Activated T-cell treated with anti-CD3 and anti-CD28 coated beads for 4 hours (primary cell): Measurements from ENCODE around the gene MYH11.
"Not testable (repeated sequence)": the region's sequence is repeated elsewhere in the genome, so short reads cannot be mapped to it uniquely, and the experiment has no call there.

ENCODE experiments used
- DNase-seq: peaks from one replicate; pipeline ENCODE4 v3.0.0-alpha.2; 2020

The MYH11 gene

DNA sequence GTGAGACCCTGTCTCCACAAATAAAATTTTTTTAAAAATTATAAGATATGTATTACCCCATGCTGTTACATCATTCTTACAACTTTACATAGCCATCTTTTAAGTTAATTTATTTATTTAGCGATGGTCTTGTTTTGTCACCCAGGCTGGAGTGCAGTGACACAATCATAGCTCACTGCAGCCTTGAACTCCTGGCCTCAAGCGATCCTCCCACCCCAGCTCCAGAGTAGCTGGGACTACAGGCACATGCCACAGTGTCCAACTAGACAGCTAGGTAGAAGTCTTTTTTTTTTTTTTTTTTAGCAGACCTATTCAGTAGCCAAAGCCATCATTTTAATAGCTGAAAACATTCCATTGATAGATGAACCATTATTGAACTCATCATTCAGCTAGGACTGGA is 114.1 kb downstream of the MYH11 start:
- DNase-seq = no peak

DNA sequence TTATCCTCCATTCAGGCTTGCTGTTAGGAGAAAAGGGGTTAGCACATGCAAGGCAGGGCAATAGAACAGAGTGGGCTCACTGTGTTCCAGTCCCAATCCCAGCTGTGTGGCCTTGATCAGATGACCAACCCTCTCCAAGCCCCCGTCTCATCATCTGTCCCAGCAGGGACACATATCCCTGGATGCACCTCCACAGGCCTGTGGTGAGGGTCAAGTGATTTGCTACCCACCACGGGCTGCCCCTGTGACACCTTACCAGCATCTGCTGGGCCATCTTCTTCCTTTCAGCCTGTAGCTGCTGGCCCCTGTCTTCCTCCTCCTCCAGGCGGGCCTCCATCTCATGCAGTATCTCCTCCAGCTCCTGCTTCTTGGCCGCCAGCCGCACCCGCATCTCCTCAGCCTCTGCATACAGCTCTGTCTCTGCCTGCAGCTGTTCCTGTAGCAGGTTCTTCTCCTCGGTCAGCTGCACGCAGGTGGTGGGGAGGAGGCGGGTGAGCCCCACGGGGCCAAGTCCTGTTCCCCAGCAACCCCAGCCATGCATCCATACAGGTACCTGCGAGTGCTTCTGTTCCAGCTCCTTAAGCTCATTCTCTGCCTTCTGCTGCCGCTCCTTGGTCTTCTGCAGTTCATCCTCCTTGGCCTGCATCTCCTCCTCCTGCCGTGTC is 115.5 kb downstream of the MYH11 start:
- no peak for DNase-seq

DNA sequence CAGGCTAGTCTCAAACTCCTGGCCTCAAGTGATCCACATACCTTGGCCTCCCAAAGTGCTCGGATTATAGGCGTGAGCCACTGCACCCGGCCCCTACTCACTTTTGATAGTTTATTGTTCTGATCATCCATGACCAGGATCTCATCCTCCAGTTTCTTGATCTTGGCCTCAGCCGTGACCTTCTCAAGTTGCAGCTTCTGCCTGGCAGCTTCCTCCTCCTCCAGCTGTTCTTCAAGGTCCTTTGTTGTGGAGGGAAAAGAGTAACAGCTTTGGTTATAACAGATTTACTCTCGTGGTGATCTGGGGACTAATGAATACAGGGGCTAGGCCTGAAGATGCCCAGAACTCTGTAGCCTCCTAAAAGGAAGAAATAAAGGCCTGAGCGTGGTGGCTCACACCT is 116.9 kb downstream of the MYH11 start:
- no peak for DNase-seq

DNA sequence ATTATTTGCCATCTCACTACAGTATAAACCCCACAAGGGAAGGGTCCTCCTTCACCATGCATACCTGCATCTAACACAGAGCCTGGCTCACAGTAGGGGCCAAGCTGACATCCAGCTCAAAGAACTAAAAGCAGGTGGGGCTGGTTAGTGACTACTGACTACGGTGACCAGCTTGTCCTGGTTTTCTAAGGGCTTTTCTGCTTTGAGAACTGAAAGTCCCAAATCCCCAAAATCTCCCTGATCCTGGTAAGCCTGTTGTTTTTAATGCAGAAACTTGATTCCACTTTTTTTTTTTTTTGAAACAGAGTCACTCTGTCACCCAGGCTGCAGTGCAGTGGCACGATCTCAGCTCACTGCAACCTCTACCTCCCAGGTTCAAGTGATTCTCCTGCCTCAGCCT is 117.4 kb downstream of the MYH11 start:
- DNase-seq = no peak

DNA sequence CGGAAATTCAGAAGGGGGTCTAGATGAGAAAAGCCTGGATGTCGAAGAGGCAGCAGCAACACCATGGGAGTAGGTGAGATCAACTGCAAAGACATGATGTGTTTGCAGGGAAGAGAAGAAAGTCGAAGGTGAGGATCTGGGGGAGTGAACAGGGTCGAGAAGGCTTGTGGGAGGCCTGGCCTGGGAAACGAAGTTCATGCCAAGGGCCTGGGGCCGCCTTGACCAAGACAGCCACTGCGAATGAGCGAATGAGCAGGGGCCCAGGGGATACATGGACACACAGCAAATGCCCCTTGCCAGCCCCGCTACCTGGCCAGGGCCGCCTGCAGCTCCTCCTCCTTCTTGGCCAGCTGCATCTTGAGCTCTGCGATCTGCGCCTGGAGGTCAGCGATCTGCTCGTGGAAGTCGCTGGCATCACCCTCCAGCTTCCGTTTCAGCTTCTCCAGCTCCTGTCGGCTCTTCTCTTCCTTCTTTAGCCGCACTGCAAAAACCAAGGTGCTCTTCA is 119.6 kb downstream of the MYH11 start:
- no peak for DNase-seq

DNA sequence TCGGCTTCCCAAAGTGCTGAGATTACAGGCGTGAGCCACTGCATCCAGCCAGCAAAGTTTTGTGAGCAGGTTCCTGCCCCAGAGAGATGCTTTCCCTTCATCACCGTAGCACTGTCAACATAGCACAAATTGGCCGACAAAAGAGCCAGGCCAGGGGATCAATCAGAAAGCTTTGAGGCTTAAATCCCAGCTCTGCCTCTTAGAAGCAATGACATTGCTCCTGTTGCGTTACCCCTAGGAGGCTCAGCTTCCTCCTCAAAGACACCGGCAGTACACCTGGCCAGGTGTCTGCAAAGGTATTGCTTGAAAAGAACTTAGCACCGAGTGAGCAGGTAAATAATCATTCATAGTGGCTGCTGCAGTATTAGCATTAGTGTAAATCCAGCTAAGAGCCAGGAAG is 120.3 kb downstream of the MYH11 start:
- DNase-seq = no peak

DNA sequence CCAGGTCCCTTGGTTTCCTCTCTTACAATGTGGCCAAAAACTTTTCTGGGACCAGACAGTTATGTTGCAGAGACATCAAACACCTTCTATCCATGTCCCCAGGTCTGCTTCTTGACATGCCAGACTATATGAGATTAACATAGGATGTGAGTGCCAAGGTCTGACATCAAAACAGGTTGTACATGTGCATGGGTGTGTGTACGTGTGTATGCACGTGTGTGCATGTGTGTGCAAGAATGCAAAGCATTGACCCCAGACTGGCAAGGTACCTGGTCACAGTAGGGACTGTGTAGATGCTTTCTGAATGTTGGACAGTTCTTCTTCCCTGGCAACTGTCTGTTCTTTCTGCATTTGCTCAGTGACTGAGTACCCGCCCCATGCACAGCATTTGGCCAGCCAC is 121.2 kb downstream of the MYH11 start:
- DNase-seq = no peak

DNA sequence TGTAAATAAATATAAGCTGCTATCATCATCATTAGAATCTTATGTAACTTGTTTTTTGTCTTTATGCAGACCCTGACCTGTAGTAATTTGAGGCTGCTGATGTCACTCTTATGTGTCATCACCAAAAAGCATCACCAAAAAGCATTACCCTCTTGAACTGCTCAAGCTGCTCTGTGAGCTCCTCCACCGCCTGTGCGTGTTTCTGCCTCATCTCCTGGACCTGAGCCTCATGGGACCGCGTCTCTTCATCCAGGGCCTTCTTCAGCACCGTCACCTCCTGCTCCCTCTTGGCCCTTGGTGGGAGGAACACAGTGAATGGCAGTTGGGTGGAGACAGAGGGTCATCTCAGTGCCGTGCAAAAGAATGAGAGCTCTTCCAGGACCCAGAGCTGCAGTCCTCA is 124.4 kb downstream of the MYH11 start:
- no peak for DNase-seq

DNA sequence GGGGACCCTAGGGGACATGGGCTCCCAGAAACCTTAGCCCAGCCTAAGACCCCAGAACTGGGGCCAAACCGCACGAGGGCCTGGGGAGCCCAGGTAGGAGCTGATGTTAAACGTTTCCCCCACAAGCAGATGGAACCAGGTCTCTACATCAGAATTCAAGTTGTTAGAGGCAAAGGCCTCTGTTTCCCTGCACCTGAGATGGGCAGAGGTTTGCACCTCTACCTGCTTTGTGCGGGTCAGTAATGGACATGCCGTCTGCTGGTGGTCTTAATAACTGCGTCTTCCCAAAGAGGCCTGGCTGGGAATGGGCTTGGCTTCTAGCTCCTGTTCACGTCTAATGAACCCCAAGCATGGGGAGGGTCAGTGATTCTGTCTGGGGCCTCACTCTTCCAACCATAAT is 127.7 kb downstream of the MYH11 start:
- DNase-seq = no peak

DNA sequence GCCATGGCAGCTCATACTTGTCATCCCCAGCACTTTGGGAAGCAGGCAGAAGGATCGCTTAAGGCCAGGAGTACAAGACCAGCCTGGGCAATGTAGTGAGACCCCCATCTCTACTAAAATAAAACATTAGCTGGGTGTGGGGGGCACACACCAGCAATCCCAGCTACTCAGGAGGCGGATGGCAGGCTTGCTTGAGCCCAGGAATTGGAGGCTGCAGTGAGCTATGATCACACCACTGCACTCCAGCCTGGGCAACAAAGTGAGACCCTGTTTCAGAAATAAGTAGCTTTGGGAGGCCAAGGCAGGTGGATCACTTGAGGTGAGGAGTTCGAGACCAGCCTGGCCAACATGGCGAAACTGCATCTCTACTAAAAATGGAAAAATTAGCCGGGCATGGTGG is 129.1 kb downstream of the MYH11 start:
- not testable (repeated sequence) for DNase-seq

DNA sequence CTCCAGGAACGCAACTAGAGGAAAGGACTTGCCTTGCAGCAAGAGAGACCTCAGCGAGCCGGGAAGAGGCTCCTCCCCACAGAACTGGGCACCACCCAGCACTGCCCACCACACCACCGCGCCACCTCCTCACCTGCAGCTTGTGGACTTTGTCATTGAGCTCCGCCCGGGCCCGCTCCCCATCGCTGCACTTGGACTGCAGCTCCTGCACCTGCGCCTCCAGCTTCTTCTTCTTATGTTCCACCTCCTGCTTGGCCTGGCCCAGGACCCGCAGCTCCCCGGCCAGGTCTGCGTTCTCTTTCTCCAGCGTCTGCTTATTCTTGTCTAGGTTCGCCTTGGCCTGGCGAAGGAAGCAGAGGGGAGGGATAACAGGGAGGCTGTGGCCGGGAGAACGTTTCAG is 130.1 kb downstream of the MYH11 start:
- DNase-seq = no peak

DNA sequence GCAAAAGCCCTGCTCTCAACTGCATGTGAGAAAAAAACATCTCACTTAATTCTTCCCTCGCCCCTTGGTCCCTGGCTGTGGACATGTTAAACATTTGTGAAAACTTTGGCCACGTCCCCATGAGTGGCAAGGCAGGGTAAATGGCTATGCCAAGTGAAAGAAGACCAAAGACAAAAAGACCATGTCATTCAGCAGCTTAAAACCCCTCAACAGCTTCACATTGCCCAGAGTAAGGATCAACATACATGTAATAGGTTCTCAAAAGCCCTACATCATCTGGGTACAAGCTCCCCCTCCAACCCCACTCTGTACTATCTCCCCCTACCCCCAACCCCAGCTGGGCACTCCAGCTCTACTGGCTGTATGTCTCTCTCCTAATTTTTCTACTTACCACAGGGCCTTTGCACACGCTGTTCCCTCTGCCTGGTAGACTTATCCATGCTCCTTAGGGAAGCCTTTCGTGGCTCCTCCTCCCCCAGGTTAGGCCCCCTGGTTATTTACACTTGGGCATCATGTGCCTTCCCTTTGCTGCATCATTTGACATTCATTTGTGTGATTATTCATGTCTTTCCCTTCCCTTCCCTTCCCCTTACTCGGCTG is 131.1 kb downstream of the MYH11 start:
- no peak for DNase-seq

DNA sequence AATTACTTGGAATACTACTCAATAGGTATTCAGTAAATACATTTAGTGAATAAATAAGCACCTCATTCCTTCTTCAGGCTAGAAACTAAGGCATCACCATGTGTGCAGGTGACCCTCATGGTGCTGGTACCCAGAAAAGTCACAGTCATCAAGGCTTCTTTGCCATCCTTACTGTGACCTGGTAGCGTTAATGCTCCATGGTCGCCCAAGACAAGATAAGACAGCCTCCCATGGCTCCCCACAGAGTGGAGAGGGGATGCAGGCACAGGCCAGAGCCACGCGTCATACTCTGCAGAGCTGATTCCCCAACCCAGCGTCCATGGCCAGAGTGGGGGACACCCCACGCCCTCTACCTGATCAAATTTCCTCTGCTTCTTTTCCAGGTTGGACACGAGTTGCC is 133.0 kb downstream of the MYH11 start:
- no peak for DNase-seq

DNA sequence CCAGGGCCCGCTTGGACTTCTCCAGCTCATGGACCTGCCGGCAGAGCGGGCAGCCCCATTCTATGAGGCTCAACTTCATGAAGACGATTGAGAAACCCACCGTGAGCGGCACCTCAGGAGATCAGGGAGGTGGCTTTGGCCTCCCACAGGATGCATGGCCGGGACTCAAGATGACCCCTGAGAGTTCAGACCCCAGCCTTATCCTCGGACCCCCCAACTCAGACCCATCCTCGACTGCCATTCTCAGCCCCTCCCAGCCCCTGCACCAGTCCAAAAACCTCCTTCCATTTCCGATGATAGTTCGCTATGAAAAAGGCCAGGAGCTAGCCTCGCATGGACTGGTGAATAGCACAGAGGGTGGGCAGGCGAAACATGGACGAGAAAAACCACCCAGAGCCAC is 135.8 kb downstream of the MYH11 start:
- DNase-seq = no peak

DNA sequence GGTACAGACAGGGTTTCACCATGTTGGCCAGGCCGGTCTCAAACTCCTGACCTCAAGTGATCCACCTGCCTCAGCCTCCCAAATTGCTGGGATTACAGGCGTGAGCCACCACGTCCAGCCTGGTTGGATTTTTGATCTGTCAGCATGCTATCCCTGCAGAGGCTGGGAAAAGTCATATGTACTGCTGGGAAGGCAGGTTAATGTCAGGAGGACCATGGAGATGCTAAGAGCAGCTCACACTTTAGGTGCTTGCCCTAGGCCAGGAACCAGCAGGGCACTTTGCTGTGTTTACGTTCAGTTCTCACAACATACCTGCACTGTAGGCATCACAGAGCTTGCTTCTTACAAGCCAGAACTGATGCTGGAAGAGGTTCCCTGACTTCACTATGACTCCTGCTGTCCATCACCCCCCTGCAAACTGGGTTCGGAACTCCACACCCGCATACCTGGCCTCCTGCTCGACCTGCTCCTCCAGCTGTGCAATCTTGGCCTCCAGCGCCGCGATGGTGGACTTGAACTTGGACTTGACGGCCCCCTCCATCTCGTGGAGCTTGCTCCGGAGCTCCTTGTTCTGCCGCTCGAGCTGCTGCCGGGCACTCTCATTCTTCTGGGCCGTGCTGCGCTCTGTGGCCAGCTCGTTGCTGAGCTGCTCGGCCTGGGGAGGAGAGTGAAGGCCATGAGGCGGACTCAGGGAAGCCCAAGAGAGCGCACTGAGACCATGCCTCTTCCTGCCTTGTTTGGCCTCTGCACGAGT is 140.0 kb downstream of the MYH11 start:
- DNase-seq = no peak

DNA sequence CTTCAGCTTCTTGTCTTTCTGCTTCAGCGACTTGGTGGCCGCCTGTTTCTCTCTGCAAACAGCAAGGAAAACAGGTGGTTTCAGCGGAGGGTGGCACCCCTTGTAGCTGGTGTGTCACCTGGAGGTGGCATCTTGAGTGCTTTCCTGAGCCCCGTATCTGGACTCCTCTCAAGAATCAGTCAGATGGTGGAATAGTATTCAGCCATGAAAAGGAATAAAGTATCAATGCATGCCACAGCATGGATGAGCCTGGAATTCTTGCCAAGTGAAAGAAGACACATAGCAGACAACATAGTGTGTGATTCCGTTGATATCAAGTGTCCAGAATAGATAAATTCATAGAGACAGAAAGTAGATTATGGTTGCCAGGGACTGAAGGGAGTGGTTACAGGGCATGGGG is 141.6 kb downstream of the MYH11 start:
- DNase-seq = no peak

DNA sequence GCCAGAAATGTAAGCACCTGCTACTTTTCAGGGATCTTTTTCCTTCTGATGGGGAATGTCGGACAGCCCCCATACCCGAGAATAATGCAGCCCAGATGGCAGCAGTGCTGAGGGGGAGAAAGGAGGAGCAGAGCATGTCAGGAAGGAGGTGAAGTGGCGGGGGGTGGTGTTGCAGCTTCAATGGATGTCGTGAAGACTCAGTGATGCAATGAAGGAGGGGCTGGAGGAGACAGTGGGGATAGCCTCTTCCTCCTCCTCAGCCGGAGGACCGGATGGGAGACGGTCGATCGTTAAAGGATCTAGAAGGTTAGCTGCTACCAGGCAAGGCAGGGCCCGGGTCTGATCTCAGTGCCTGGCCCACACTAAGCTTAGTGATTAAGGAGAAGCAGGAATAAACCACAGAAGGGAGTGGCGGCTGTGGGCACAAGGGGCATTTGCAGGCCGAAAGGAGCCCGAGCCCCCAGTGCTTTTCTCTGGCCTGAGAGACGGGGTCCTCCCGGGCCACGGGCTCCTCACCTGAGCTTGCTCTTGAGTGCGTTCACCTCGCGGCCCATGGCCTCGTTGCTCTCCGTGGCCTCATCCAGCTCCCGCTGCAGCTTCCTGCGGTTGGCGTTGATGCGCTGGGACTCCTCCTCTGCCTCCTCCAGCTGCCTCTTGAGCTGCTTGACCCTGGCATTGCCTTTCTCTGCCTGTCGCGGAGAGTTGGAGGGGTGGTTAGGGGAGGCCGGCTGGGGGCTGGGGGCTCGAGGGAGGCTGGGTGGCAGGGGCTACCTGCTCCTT is 142.2 kb downstream of the MYH11 start:
- DNase-seq = no peak

DNA sequence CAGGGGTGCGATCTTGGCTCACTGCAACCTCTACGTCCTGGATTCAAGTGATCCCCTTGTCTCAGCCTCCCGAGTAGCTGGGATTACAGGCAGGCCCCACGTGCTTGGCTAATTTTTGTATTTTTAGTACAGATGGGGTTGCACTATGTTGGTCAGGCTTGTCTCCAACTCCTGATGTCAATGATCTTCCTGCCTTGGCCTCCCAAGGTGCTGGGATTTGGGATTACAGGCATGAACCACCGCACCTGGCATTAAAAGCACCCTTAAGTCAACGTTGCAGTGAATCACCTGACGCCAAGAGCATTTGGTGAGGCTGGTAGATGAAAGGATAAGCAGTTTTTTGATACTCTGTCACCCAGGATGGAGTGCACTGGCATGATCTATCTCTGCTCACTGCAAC is 147.8 kb downstream of the MYH11 start:
- DNase-seq = no peak

DNA sequence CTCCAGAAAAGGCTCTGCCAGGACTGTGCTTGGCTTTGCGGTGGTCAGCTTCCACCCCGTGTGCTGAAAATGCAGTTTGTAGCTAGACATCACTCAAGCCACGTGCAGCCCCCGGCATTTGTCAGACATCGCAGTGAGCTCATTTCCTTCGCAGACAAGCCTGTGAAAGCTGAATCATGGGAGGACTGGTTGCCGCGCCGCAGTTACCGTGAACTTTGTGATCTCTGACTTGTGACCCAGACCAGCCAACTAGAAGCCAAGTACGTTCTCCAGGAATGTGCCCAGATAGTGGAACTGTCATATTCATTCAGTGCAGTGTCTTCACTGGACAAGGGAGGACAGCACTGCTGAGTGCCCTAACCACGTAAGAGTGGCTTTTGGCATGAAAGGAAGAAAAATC is 148.7 kb downstream of the MYH11 start:
- no peak for DNase-seq

DNA sequence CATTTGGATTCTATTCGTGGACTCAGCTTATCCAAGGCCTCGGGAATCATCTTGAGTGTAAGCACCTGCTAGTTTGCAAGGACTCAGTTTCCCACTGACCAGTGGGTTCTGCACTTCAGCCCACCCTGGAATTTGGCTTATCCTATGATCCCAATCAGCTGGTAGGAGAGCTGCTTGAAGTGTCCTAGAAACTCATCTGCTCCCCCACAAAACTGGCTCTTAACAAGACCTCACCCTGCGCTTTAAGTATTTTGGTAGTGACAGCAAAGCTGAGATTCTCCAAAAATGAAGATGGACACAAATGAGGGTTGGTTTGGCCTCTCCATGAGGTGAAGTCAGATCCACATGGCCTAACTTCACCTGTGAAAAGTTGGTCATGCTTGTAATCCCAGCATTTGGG is 149.5 kb downstream of the MYH11 start:
- DNase-seq = no peak

DNA sequence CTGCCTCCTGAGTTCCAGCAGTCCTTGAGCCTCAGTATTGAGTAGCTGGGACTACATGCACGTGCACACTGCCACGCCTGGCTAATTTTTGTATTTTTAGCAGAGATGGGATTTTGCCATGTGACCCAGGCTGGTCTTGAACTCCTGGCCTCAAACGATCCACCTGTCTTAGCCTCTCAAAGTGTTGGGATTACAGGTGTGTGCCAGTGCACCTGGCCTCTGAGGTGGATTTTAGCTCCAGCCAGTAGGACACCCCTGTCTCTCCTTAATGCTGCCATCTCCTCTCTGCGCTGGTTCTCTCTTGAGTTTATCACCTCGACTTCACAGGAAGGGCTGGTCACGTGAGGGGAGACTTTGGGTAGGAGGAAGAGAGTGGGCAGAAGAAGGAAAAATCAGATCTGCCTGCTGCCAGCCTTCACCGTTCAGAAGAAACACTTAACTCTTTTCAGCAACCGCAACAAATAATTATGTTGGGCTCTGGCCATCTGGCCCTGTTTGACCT is 151.7 kb downstream of the MYH11 start:
- DNase-seq = no peak

DNA sequence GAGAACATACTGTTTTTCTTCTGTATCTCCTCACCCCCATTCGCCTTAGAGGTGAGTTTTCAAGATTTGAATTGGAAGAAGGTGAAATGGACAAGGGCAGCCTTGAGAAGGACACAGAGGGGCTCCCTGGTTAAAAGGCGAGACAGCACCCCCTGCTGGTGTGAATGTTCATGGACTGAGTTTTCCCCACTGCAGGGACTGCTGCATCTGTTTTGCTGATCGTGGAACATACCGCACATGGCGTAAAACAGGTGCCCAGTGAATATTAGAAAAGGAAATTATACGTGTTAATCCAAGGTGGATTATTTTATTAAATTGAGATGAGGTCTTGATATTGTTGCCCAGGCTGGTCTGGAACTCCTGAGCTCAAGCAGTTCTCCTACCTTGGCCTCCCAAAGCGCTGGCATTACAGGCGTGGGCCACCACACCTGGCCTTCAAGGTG is 152.3 kb downstream of the MYH11 start:
- DNase-seq = peak; percentile 75

DNA sequence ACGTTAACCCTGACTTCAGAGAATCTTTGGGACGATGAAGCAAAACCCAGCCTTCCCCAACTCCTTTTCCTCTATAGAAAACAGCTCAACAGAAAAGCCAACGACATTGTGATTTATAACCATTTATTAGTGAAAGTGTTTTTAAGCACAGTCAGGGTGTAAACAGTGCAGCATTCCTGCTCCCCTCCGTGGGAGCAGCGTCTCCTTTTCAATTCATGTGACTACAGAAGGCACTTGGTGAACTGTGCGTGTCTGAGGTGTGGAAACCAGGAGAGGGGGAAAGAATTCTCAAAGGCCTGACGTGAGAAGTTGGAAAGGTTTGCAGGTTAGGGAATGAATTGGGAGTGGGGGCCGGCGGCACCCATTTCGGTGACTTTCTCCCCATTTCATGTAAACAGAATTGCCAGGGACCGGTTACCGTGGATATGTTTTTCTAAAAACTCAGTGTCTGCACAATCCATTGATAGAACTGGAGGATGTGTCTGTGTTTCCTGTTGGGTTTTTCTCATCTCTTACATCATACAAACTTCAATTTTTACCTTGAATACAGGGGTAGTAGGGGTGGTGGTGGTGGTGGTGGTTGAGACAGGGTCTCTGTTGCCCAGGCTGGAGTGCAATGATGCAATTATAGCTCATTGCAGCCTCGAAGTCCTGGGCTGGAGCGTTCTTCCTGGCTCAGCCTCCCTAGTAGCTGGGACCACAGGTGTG is 153.6 kb downstream of the MYH11 start:
- DNase-seq = no peak
